Activated gamma-delta T cell (primary cell): ENCODE results near the gene SURF4.
"Not testable (repeated sequence)": the region's sequence is repeated elsewhere in the genome, so short reads cannot be mapped to it uniquely, and the experiment has no call there.

Source experiments
- DNase-seq: peaks from one replicate; lab custom pipeline; 2025; lab: John Stamatoyannopoulos, UW

SURF4 gene

DNA sequence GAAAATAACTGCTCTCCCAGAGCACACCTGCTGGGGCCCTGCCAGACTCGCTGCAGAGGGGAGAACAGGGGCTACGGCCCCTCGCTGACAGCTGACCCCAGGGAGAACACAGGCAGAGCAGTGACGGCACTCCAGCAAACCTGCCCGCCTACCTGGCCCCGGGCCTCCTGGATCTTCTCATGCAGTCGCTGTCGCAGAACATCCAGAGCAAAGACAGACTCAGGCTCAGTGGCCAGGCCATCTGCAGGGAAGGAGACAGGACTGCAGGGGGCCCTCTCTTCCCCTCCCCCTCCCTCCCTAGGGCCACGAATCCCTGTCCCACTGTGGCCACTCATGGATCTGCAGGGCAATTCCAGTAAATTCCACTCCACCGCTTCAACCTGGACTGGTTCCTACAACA is 42.3 kb downstream of the SURF4 start:
- DNase-seq = no peak

DNA sequence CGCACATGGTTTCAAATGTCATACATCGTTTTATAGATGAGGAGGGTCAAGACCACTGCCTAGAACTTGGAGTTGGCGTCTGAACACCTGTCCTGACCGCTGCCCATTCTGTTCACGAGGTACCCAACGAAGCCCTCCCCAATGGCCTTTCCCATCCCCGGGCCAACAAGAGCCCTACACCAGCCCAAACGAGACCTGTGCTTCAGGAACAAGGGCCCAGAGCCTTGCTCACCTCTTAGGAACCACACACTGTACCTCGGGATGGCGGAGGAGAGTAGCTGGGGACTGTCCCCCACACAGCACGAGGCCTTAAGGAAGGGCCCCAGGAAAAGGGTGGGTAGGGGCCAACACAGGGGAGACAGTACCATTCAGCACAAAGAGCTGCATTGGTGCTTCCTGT is 42.8 kb downstream of the SURF4 start:
- DNase-seq = no peak

DNA sequence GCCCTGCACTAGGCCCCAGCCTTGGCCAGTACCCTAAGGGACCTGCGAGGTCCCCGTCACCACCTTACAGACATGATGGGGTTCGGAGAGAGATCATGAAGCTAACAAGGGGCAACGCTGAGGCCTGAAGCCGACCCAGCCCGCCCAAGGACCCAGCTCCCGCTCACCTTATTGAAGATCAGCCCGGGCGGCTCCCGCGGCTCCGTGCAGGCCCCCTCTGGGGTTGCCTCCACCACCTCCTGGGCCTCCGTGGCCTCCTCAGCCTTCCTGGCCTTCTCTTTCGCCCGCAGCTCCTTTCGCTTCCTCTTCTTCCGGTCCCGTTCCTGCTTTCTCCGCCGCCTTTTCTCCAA is 43.5 kb downstream of the SURF4 start:
- DNase-seq = no peak

DNA sequence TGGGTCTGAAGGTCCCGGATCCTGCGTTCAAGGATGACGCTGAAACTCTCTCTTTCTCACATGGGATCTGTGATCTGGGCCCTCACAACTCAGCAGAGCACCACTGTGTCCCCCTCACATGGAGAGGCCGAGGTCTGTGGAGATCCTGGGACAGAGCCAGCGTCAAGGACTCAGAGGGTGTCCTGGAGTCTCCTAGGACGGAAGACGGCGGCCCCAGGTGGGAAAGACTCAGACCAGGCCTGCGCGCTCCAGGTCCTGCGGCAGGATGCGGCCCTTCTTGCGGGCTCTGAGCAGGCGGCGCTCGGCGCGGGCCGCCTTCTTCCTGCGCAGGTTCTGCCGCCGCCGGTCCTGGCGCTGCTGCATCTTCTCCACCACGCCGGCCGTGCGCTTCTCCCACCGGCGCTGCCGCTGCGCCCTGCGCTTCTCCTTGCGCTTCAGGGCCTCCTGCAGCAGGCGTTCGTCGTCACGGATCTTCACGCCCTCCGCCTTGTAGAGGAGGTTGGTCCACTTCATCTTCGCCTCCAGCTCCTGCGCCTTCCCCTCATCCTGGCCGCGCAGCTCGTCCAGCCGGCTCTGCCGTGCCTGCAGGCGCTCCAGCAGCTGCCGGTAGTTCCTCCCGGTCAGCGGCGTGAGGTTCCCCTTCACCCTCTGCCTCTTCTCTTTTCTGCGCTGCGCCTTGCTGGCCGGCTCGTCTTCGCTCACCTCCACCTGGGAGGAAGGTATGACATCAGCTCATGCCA is 44.0 kb downstream of the SURF4 start:
- DNase-seq = no peak

DNA sequence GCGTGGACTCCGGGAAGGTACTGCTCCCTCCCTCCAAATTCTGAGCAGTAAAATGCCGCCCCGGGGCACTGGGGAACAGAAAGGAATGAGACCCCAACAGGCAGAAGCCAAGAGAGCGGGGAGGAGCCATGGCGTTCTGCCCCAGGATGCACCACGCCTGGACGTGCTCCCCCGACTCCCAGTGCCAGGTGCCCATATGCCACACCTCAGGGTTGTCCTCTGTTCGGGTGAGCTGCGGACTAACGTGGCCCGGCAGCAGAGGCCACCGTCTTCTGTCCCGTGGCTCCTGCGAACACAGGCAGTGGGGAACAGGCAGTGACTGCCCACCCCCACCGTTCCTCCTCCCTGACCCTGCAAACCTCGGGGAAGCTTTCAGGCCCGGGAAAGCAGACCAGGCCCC is 44.6 kb downstream of the SURF4 start:
- no peak for DNase-seq

DNA sequence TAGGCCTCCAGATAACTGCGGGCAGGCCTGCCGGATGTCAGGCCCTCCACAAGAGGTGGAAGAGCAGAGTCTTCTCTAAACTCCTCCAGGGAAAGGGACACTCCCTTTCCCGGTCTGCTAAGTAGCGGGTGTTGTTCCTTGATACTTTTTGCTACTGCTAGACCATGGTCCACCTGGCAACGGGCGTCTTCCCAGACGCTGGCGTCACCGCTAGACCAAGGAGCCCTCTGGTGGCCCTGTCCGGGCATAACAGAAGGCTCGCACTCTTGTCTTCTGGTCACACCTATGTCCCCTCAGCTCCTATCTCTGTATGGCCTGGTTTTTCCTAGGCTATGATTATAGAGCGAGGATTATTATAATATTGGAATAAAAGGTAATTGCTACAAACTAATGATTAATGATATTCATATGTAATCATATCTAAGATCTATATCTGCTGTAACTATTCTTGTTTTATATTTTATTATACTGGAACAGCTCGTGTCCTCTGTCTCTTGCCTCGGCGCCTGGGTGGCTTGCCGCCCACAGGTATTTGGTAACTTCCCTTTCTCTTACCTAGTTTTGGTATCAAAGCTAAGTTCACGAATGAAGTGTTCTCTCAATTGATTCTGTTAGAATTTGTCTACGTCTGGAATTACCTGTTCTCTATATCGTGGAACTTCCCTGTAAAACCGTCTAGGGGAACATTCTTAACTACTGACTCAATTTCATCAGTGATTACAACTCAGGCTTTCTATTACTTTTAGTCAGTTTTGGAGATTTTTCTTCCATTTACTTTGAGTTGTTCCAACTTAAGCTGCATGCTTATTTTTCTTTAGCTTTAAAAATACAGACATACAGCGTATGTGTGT is 46.3 kb downstream of the SURF4 start:
- not testable (repeated sequence) for DNase-seq

DNA sequence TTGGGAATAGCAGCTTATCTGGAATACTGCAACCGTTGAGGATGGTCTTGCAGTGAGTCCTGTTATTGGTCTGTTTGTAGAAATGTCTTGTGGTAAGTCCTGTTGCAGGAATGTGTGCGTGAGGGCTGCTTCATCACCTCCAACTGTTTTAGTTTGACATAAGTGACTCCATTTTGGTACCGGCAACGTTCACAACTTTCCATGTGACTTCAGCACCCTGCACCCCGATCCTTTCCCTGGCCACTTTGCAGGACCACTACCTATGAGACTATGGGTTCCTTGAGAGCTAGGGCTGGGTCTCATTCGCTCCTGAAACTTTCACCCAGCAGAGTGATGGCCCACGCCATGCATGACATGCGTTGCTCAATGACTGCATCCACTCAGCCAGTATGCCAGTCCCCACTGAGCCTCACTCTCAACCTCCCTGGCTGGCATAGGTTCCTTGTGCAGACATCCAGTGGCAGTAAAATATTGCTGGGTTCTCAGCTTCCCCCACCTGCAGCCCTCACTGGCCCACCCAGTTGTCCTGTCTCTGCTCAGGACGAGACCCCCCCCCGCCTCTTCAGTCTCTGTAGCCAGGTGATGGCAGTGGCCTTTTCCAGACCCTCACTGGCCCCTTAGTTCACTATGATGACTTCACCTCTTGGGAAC is 47.9 kb downstream of the SURF4 start:
- DNase-seq = no peak

DNA sequence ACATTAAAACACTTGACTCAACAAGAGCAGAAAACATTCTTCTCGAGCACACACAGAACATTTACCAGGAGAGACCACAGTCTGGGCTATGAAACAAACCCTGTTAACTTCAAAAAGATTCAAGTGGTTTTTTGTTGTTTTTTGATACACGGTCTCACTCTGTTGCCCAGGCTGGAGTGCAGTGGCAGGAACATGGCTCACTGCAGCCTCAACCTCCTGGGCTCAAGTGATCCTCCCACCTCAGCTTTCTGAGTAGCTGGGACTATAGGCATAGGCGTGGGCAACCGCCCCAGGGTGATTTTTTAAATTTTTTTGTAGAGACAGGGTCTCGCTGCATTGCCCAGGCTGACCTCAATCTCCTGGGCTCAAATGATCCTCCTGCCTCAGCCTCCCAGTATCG is 48.8 kb downstream of the SURF4 start:
- DNase-seq = not testable (repeated sequence)

DNA sequence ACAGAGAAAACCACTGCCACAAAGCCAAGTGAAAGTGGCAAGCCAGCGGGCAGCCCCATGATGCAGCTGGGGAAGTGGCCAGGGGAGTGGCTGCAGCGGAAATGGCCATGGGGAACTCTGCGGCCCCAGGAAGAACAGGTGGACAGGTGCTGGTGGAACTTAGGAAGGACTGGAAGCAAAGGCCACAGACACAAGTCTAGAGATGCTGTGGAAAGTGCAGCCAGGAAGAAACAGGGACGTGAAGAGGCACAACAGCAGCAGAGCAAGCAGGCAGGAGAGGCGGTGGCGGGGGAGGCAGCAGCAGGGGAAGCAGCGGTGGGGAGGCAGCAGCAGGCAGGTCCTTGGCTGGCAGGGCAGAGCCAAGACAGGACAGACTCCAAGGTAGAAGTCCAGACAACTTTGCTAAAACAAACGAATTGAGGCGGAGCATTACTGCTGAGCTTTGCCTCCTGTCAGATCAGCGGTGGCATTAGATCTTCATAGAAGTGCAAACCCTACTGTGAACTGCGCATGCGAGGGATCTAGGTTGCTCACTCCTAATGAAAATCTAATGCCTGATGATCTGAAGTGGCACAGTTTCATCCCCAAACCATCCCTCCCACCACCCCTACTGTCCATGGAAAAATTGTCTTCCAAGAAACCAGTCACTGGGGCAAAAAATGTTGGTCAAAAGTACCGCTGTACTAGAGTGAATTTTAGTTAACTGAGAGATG is 51.7 kb downstream of the SURF4 start:
- no peak for DNase-seq

DNA sequence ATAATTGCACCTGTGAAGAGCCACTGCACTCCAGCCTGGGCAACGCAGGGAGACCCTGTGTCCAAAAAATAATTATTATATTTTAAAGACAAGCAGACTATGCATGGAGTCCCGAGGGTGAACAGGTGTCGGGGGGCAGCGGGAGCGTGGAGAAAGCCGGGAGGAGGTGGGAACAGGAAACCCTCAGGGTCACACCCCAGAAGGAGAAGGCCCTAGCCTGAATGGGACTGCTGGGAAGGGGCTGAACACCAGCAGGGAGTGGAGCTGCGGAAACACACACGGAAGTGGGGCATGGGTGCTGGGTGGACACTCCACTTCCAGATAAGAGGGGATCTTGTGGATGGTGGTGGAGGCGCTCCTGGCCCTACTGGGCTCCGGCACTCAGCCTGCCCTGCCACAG is 52.6 kb downstream of the SURF4 start:
- no peak for DNase-seq

DNA sequence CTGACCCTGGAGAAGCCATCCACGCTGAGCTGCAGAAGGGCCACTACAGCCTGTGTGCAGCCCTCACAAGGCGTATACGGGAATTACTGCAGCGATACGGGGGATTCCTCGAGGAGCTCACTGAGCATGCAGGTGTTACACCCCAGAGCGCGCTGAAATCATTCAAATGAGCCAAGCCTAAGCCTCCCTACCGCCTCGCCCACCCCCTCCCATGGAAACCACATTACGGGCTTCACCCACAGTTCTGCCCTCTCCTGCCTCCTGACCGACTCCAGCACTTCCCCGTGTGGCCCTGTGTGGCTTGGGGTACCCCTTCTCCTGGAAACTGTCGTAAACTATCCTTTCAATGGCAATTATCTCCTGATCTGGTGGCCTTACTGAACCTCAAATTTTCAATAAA is 53.2 kb downstream of the SURF4 start:
- DNase-seq = no peak

DNA sequence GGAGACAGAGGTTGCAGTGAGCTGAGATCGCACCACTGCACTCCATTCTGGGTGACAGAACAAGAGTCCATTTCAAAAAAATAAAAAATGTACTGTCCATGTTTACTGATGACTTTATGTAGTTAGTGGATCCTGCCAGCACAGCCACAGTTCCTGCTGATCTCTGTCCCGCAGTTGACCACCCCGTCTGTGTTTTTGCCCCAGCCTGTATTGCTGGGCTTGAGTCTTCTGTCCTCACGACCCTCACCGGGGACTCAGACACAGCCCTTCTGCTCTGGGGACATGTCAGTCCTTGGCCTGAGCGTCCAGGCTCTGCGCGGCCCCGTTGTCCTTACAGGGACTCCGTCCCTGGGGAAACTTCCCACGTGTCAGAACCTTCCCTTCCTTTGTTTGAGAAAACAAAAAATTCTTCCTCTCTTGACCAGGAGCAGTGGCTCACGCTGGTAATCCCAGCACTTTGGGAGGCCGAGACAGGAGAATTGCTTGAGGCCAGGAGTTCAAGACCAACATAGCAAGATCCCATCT is 54.4 kb downstream of the SURF4 start:
- no peak for DNase-seq

DNA sequence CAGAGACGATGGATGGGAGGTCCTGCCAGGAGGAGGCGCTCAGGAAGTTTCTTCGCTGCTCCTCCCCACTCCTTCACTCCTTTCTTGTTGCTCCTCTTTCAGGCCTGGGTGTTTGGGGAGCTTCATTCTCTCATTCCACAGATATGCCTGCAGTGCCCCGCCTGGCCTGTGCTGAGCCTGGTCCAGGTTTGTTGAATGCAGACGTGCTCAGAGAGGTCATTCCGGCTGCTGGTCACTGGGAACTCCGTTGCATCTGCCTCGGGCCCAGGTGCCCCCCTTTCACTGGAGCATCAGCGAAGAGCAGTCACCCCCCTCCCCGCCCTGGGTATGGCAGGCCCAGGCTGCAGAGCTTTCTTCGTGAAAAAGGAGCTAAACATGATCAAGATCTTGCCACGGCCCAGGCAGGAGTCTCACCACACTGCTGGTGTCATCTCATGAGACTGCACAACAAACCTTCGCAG is 55.4 kb downstream of the SURF4 start:
- DNase-seq = no peak

DNA sequence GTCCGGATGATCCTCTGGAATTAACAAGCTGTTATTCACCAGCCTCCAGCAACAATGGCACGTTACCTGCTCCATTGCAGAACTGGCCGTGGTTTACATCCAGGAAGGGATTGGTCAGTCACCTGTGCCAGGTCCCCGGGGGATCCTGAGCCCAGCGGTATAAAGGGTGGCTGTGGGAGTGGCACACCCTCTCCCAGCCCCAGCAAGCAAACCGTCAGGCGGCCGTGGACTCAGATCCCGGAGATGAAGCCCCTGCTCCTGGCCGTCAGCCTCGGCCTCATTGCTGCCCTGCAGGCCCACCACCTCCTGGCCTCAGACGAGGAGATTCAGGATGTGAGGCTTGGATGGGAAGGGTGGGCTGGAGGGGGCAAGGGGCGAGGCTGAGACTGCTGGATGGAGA is 58.3 kb downstream of the SURF4 start:
- DNase-seq = not testable (repeated sequence)

DNA sequence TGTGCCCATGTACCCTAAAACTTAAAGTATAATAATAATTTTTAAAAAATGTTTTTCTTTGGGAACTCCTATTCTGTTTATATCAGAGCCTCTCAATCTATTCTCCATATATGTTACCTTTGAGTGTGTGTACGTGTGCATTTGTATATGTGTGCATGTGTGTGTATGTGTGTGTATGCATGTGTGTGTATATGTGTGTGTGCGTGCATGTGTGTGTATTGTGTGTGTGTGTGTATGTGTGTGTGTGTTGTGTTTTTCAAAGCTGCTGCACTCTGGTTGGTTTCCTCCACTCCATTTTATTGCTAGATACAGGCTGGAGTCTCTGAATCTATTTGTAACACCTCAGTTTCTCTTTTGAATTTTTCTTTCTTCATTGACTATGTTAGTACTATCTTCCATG is 59.9 kb downstream of the SURF4 start:
- no peak for DNase-seq
